A549 (cell line): ENCODE data around the gene RSF1. TPM values are rescaled to one million over a fixed set of nuclear protein-coding genes. Genes with fewer than 3 reads are reported as not detected.

Experiments
- ATAC-seq, 2 experiments: fragments of 200-7000 bp in 1 of 2; fragments of >200 bp in 1 of 2; cut with Nextera tagmentation in 1 of 2; cut with Tn5 transposase in 1 of 2; 3 replicates each; pipeline versions ENCODE4 v1.8.0 to v1.9.1; 2018 to 2020; ENCODE audit warnings: mild to moderate bottlenecking in 1 of 2, moderate library complexity in 1 of 2
- CTCF ChIA-PET: fragments of 300-600 bp; sonication (Branson Sonifier 250); formaldehyde crosslinking; extraction: SDS; loops from one replicate; lab custom pipeline; 2021; ENCODE audit warnings: antibody characterized with exemption, inconsistent platforms; lab: Yijun Ruan, JAX
- POLR2A ChIA-PET: fragments of 350-600 bp; formaldehyde crosslinking; extraction: SDS; loops from one replicate; lab custom pipeline; 2021; ENCODE audit warnings: antibody characterized with exemption, inconsistent platforms; lab: Yijun Ruan, JAX
- DNase-seq, 2 experiments: peaks; one replicate each; pipeline versions ENCODE4 v3.0.0 to v3.0.0-alpha.2; 2011 to 2016; ENCODE audit warnings: low read depth in 1 of 2, low spot score in 1 of 2
- FAIRE-seq: peaks from 2 replicates; lab custom pipeline; 2011; peaks lifted over from hg19 to GRCh38; lab: Jason Lieb, UNC
- H3K27ac ChIP-seq, 2 experiments: fragments of >200 bp; sonication (Bioruptor Twin); formaldehyde crosslinking; 3 replicates each; pipeline ENCODE4 v1.5.1; 2016 to 2017
- H3K4me1 ChIP-seq: fragments of >200 bp; sonication (Bioruptor Twin); formaldehyde crosslinking; 3 replicates; pipeline ENCODE4 v1.6.1; 2016
- H3K4me2 ChIP-seq: fragments of >200 bp; sonication (Bioruptor Twin); formaldehyde crosslinking; 3 replicates; pipeline ENCODE4 v1.6.1; 2016
- H3K4me3 ChIP-seq: fragments of >200 bp; sonication (Bioruptor Twin); formaldehyde crosslinking; 3 replicates; pipeline ENCODE4 v1.5.1; 2016
- H3K9me3 ChIP-seq: fragments of >200 bp; sonication (Bioruptor Twin); formaldehyde crosslinking; 3 replicates; pipeline ENCODE4 v1.6.1; 2016
- CBX2 ChIP-seq: fragments of 200-600 bp; sonication (generic); IDR thresholded peaks from 2 replicates; pipeline ENCODE4 v1.6.1; 2016; ENCODE audit warnings: low read depth, mild to moderate bottlenecking, borderline replicate concordance
- CHD4 ChIP-seq: fragments of 200-600 bp; sonication (generic); IDR thresholded peaks from 2 replicates; pipeline ENCODE4 v1.6.1; 2016; ENCODE audit warnings: antibody characterized with exemption, mild to moderate bottlenecking, borderline replicate concordance
- EHMT2 ChIP-seq: fragments of 200-600 bp; sonication (generic); IDR thresholded peaks from 2 replicates; pipeline ENCODE4 v1.6.1; 2016; ENCODE audit warnings: antibody characterized with exemption, low read depth, mild to moderate bottlenecking, moderate library complexity
- FOSB ChIP-seq: fragments of 250-450 bp; sonication (Bioruptor Pico); IDR thresholded peaks from 2 replicates; pipeline ENCODE4 v1.5.0; 2020; ENCODE audit warnings: mild to moderate bottlenecking, moderate library complexity
- HDAC2 ChIP-seq: fragments of 200-600 bp; sonication (generic); IDR thresholded peaks from 2 replicates; pipeline ENCODE4 v1.6.1; 2016
- MAFK ChIP-seq: fragments of 450-650 bp; IDR thresholded peaks from 2 replicates; pipeline ENCODE4 v1.6.1; 2014; ENCODE audit not compliant: partially characterized antibody
- MYC ChIP-seq: IDR thresholded peaks from 2 replicates; pipeline ENCODE4 v1.6.1; 2012; ENCODE audit warnings: mild to moderate bottlenecking, inconsistent platforms, low read length, improper control_type of control experiment, borderline replicate concordance
- NFE2L2 ChIP-seq: fragments of 150-350 bp; conservative IDR thresholded peaks from 2 replicates; pipeline ENCODE4 v1.6.1; 2014; ENCODE audit warnings: low read length
- NPAS2 ChIP-seq: fragments of 250-450 bp; sonication (Bioruptor Pico); IDR thresholded peaks from 2 replicates; pipeline ENCODE4 v1.8.0; 2022; ENCODE audit warnings: mild to moderate bottlenecking, moderate library complexity, borderline replicate concordance
- POLR2AphosphoS2 ChIP-seq: conservative IDR thresholded peaks from 2 replicates; pipeline ENCODE4 v1.6.1; 2012; ENCODE audit warnings: low read length, improper control_type of control experiment, inconsistent platforms
- TP53 ChIP-seq: fragments of 250-450 bp; sonication (Bioruptor Pico); IDR thresholded peaks from 2 replicates; pipeline ENCODE4 v1.5.0; 2021; ENCODE audit warnings: mild to moderate bottlenecking, moderate library complexity
- ZFP36 ChIP-seq: fragments of 450-650 bp; IDR thresholded peaks from 2 replicates; pipeline ENCODE4 v1.6.1; 2014; ENCODE audit warnings: borderline replicate concordance; ENCODE audit not compliant: partially characterized antibody
- WGBS: methylation state at CpG from one replicate; pipeline ENCODE4 v1.1.6; 2017; ENCODE audit errors: missing lambda C conversion rate; 5-methylcytosine and 5-hydroxymethylcytosine counted together
- polyA plus RNA-seq, 4 experiments: library from polyadenylated mRNA; depleted of rRNA in 3 of 4; stranded (reverse); fragments of >200 nt; fragmentation: RNase III in 1 of 4; extraction: RNeasy Plus Mini Kit Qiagen cat#74134 plus additional on column Dnase treatment in 1 of 4; gene quantifications; 2 replicates in 3 of 4; 3 replicates in 1 of 4; pipeline ENCODE4 v1.2.3, GENCODE V29; 2011 to 2017
- TF ChIP-seq, protein P1 (sequence below): IDR thresholded peaks from 2 replicates; pipeline ENCODE4 v1.6.1; 2012
- TF ChIP-seq, protein P2 (sequence below): fragments of >200 bp; sonication (Bioruptor Twin); formaldehyde crosslinking; IDR thresholded peaks from 3 replicates; pipeline ENCODE4 v1.5.1; 2016
- TF ChIP-seq, protein P3 (sequence below): fragments of 450-650 bp; IDR thresholded peaks from 2 replicates; pipeline ENCODE4 v1.6.1; 2014; ENCODE audit warnings: antibody characterized with exemption
- TF ChIP-seq, protein P4 (sequence below): IDR thresholded peaks from 2 replicates; pipeline ENCODE4 v1.6.1; 2012; ENCODE audit warnings: low read depth, borderline replicate concordance
- TF ChIP-seq, protein P5 (sequence below): IDR thresholded peaks from 2 replicates; pipeline ENCODE4 v1.6.1; 2012
- TF ChIP-seq, protein P6 (sequence below): fragments of 250-450 bp; sonication (Bioruptor Pico); IDR thresholded peaks from 2 replicates; pipeline ENCODE4 v1.5.0; 2021; ENCODE audit warnings: mild to moderate bottlenecking, moderate library complexity, borderline replicate concordance
- TF ChIP-seq, protein P7 (sequence below): fragments of 150-350 bp; IDR thresholded peaks from 2 replicates; pipeline ENCODE4 v1.6.1; 2014; ENCODE audit warnings: low read depth, mild to moderate bottlenecking, low read length

Gene RSF1
- polyA plus RNA-seq, 2 of the 4 experiments (the other 2 are of a cell fraction), result 18.8 to 29.6 TPM

DNA sequence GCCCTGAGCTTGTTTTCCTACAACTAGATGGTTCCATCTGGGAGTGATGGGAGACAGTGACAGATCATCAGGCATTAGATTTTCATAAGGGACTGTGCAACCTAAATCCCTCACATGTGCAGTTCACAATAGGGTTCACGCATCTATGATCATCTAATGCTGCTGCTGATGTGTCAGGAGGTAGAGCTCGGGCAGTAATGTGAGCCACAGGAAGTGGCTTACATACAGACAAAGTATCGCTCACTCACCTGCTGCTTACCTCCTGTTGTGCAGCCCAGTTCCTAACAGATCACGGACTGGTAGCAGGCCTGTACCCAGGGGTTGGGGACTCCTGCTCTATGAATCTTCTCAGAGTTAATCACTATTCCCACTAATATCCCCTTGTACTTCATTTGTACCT is 12.8 kb upstream of the RSF1 start:
- Histone ChIP-seq H3K4me1 (no peaks in the 10 kb centered on the region), H3K27ac (no peak overlapping the region), H3K4me2 (no peak overlapping the region), H3K9me3 (peaks cover 7% of the 10 kb centered on the region; the same call in 2 of the 3 replicates)
- WGBS, result 85% methylated on average over 4 of the region's 4 CpGs
- CTCF ChIA-PET, result no interaction called here
- DNase-seq (no peak), ATAC-seq (no peak), FAIRE-seq (no peak)
- TF ChIP-seq TP53 (CRISPR knock-in tag) (no peak), NFE2L2 (no peak), EHMT2 (no peak), MAFK (no peak), POLR2AphosphoS2 (no peak), CBX2 (no peak), MYC (no peak)
- TF ChIP-seq, protein P1, sequence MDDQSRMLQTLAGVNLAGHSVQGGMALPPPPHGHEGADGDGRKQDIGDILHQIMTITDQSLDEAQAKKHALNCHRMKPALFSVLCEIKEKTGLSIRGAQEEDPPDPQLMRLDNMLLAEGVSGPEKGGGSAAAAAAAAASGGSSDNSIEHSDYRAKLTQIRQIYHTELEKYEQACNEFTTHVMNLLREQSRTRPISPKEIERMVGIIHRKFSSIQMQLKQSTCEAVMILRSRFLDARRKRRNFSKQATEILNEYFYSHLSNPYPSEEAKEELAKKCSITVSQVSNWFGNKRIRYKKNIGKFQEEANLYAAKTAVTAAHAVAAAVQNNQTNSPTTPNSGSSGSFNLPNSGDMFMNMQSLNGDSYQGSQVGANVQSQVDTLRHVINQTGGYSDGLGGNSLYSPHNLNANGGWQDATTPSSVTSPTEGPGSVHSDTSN, result no peak
- TF ChIP-seq, protein P2, sequence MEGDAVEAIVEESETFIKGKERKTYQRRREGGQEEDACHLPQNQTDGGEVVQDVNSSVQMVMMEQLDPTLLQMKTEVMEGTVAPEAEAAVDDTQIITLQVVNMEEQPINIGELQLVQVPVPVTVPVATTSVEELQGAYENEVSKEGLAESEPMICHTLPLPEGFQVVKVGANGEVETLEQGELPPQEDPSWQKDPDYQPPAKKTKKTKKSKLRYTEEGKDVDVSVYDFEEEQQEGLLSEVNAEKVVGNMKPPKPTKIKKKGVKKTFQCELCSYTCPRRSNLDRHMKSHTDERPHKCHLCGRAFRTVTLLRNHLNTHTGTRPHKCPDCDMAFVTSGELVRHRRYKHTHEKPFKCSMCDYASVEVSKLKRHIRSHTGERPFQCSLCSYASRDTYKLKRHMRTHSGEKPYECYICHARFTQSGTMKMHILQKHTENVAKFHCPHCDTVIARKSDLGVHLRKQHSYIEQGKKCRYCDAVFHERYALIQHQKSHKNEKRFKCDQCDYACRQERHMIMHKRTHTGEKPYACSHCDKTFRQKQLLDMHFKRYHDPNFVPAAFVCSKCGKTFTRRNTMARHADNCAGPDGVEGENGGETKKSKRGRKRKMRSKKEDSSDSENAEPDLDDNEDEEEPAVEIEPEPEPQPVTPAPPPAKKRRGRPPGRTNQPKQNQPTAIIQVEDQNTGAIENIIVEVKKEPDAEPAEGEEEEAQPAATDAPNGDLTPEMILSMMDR, result no peak
- TF ChIP-seq, all 56 proteins: peak for 0
- POLR2A ChIA-PET, result no interaction called here
- H3K4me3 ChIP-seq, result no peak overlapping the region

DNA sequence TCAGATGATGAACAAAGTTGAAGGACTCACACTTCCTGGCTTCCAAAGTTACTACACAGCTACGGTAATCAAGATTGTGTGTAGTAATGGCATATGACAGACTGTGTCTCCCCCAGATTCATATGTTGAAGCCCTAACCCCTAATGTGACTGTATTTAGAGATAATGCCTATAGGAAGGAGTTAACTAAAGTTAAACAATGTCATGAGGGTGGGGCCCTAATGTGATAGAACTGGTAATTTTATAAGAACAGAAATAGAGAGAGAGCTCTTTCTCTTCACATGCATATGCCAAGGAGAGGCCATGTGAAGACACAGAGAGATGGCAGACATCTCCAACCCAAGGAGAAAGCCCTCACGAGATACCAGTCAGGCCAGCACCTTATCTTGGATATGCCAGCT is 8.4 kb upstream of the RSF1 start:
- POLR2A ChIA-PET, result no interaction called here
- TF ChIP-seq, protein P2, result no peak
- TF ChIP-seq NFE2L2 (no peak), HDAC2 (no peak), ZFP36 (no peak), CHD4 (no peak), NPAS2 (CRISPR knock-in tag) (no peak), CBX2 (no peak), FOSB (CRISPR knock-in tag) (no peak)
- TF ChIP-seq, protein P3, sequence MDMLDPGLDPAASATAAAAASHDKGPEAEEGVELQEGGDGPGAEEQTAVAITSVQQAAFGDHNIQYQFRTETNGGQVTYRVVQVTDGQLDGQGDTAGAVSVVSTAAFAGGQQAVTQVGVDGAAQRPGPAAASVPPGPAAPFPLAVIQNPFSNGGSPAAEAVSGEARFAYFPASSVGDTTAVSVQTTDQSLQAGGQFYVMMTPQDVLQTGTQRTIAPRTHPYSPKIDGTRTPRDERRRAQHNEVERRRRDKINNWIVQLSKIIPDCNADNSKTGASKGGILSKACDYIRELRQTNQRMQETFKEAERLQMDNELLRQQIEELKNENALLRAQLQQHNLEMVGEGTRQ, result no peak
- TF ChIP-seq, protein P4, sequence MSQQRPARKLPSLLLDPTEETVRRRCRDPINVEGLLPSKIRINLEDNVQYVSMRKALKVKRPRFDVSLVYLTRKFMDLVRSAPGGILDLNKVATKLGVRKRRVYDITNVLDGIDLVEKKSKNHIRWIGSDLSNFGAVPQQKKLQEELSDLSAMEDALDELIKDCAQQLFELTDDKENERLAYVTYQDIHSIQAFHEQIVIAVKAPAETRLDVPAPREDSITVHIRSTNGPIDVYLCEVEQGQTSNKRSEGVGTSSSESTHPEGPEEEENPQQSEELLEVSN, result no peak
- TF ChIP-seq, protein P5, sequence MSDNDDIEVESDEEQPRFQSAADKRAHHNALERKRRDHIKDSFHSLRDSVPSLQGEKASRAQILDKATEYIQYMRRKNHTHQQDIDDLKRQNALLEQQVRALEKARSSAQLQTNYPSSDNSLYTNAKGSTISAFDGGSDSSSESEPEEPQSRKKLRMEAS, result no peak
- TF ChIP-seq, protein P6, sequence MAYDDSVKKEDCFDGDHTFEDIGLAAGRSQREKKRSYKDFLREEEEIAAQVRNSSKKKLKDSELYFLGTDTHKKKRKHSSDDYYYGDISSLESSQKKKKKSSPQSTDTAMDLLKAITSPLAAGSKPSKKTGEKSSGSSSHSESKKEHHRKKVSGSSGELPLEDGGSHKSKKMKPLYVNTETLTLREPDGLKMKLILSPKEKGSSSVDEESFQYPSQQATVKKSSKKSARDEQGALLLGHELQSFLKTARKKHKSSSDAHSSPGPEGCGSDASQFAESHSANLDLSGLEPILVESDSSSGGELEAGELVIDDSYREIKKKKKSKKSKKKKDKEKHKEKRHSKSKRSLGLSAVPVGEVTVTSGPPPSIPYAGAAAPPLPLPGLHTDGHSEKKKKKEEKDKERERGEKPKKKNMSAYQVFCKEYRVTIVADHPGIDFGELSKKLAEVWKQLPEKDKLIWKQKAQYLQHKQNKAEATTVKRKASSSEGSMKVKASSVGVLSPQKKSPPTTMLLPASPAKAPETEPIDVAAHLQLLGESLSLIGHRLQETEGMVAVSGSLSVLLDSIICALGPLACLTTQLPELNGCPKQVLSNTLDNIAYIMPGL, result no peak
- TF ChIP-seq, protein P7, sequence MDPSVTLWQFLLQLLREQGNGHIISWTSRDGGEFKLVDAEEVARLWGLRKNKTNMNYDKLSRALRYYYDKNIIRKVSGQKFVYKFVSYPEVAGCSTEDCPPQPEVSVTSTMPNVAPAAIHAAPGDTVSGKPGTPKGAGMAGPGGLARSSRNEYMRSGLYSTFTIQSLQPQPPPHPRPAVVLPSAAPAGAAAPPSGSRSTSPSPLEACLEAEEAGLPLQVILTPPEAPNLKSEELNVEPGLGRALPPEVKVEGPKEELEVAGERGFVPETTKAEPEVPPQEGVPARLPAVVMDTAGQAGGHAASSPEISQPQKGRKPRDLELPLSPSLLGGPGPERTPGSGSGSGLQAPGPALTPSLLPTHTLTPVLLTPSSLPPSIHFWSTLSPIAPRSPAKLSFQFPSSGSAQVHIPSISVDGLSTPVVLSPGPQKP, result no peak
- no peak overlapping the region for H3K27ac ChIP-seq

More for the DNA sequence above, 8.4 kb upstream of the RSF1 start:
- WGBS, result 65% methylated on average over 2 of the region's 2 CpGs
- CTCF ChIA-PET, result no interaction called here
- Histone ChIP-seq H3K4me3 (no peak overlapping the region), H3K9me3 (peaks cover 7% of the 10 kb centered on the region; the same call in 2 of the 3 replicates), H3K4me1 (no peaks in the 10 kb centered on the region), H3K4me2 (no peak overlapping the region)
- DNase-seq (no peak), ATAC-seq (no peak), FAIRE-seq (no peak)
